Measurements from ENCODE around the gene MADD.
"Not testable (repeated sequence)": the region's sequence is repeated elsewhere in the genome, so short reads cannot be mapped to it uniquely, and the experiment has no call there.

MADD gene

GRCh38 chr11:47326198-47326597 is 56.3 kb downstream of the MADD start:
- DNase-seq: no peak

- DNase-seq: no peak
Observed at GRCh38 chr11:47327025-47327424, 57.1 kb downstream of the MADD start.

GRCh38 chr11:47327949-47328348 is 58.0 kb downstream of the MADD start:
- DNase-seq: no peak

- DNase-seq: no peak
Observed at GRCh38 chr11:47328449-47329390, 58.8 kb downstream of the MADD start.

- DNase-seq: no peak
Observed at GRCh38 chr11:47329431-47329986, 59.6 kb downstream of the MADD start.

- no peak for DNase-seq
Observed at GRCh38 chr11:47329987-47330931, 60.3 kb downstream of the MADD start.

- DNase-seq: no peak
Observed at GRCh38 chr11:47331454-47332302, 61.7 kb downstream of the MADD start.

GRCh38 chr11:47332303-47332711 is 62.4 kb downstream of the MADD start:
- DNase-seq: no peak

- DNase-seq: no peak
Observed at GRCh38 chr11:47332791-47333525, 63.0 kb downstream of the MADD start.

GRCh38 chr11:47333526-47333845 is 63.6 kb downstream of the MADD start:
- DNase-seq: no peak

- no peak for DNase-seq
Observed at GRCh38 chr11:47333886-47334443, 64.0 kb downstream of the MADD start.

- DNase-seq: not testable (repeated sequence)
Observed at GRCh38 chr11:47334699-47335411, 64.9 kb downstream of the MADD start.

- no peak for DNase-seq
Observed at GRCh38 chr11:47335733-47336132, 65.8 kb downstream of the MADD start.

- no peak for DNase-seq
Observed at GRCh38 chr11:47336595-47336994, 66.7 kb downstream of the MADD start.

- no peak for DNase-seq
Observed at GRCh38 chr11:47337229-47337924, 67.4 kb downstream of the MADD start.

- DNase-seq: no peak
Observed at GRCh38 chr11:47338396-47339241, 68.7 kb downstream of the MADD start.

GRCh38 chr11:47340010-47340409 is 70.1 kb downstream of the MADD start:
- DNase-seq: no peak

- DNase-seq: no peak
Observed at GRCh38 chr11:47340980-47341775, 71.2 kb downstream of the MADD start.

Measured in activated CD4-positive, alpha-beta T cell treated with anti-CD3 and anti-CD28 coated beads, Interleukin-2, amount 50 U/mL, for 4 hours (primary cell).